HL-60 (cell line): ENCODE data around the gene SOX1.

Source experiments
- DNase-seq, 2 experiments: peaks; one replicate each; pipeline ENCODE4 v3.0.0-alpha.2; 2010 to 2020; ENCODE audit warnings: low read depth in 1 of 2, low spot score in 1 of 2
- H3K27ac ChIP-seq: fragments of 250-450 bp; sonication (Bioruptor Pico); replicated peaks from 2 replicates; pipeline ENCODE4 v1.5.1; 2020; ENCODE audit warnings: mild to moderate bottlenecking, moderate library complexity
- H3K27me3 ChIP-seq: fragments of 250-450 bp; sonication (Bioruptor Pico); 2 replicates; pipeline ENCODE4 v1.5.1; 2021; ENCODE audit warnings: mild to moderate bottlenecking, moderate library complexity; ENCODE audit not compliant: insufficient read depth, poor library complexity, severe bottlenecking
- H3K4me3 ChIP-seq: replicated peaks from 2 replicates; pipeline ENCODE4 v1.5.1; 2011; ENCODE audit warnings: mild to moderate bottlenecking, control low read depth, low read length; ENCODE audit not compliant: insufficient read depth
- CTCF ChIP-seq: IDR thresholded peaks from one replicate; pipeline ENCODE4 v1.5.1; 2011; ENCODE audit warnings: low read length, control low read depth, inconsistent platforms; ENCODE audit not compliant: insufficient read depth
- GABPA ChIP-seq: IDR thresholded peaks from 2 replicates; pipeline ENCODE4 v1.6.1; 2012; ENCODE audit warnings: low read depth
- POLR2AphosphoS5 ChIP-seq: IDR thresholded peaks from 2 replicates; pipeline ENCODE4 v1.6.1; 2012; ENCODE audit warnings: low read depth
- REST ChIP-seq: IDR thresholded peaks from 2 replicates; pipeline ENCODE4 v1.6.1; 2012; ENCODE audit warnings: low read depth; ENCODE audit not compliant: insufficient replicate concordance
- SPI1 ChIP-seq: IDR thresholded peaks from 2 replicates; pipeline ENCODE4 v1.6.1; 2012; ENCODE audit warnings: low read depth, mild to moderate bottlenecking, borderline replicate concordance

SOX1 gene

GRCh38 chr13:112092453-112092852, 25.5 kb downstream of the SOX1 start:
- Histone ChIP-seq H3K27ac (no peak overlapping the region), H3K27me3 (peaks cover 12% of the 10 kb centered on the region), H3K4me3 (no peak overlapping the region)
- no peak for TF ChIP-seq SPI1
- TF ChIP-seq REST: no peak
- no peak for TF ChIP-seq CTCF
- TF ChIP-seq POLR2AphosphoS5: no peak
- TF ChIP-seq GABPA: no peak
- no peak for DNase-seq

- Histone ChIP-seq H3K4me3 (no peak overlapping the region), H3K27ac (no peak overlapping the region), H3K27me3 (peaks cover 14% of the 10 kb centered on the region)
- no peak for TF ChIP-seq CTCF
- TF ChIP-seq REST: no peak
- no peak for TF ChIP-seq GABPA
- no peak for TF ChIP-seq POLR2AphosphoS5
- TF ChIP-seq SPI1: no peak
- no peak for DNase-seq
Observed at GRCh38 chr13:112095354-112095753, 28.4 kb downstream of the SOX1 start.

- DNase-seq: no peak
- no peak for TF ChIP-seq SPI1
- TF ChIP-seq GABPA: no peak
- no peak for TF ChIP-seq REST
- no peak for TF ChIP-seq POLR2AphosphoS5
- no peak for TF ChIP-seq CTCF
- Histone ChIP-seq H3K4me3 (no peak overlapping the region), H3K27me3 (peaks cover 21% of the 10 kb centered on the region), H3K27ac (no peak overlapping the region)
Observed at GRCh38 chr13:112096959-112097358, 30.0 kb downstream of the SOX1 start.
